A549 (cell line): ENCODE measurements around the gene SLC11A1. TPM values are rescaled to one million over a fixed set of nuclear protein-coding genes. Genes with fewer than 3 reads are reported as not detected.

Experiments
- ATAC-seq, 2 experiments: fragments of 200-7000 bp in 1 of 2; fragments of >200 bp in 1 of 2; cut with Nextera tagmentation in 1 of 2; cut with Tn5 transposase in 1 of 2; 3 replicates each; pipeline versions ENCODE4 v1.8.0 to v1.9.1; 2018 to 2020; ENCODE audit warnings: mild to moderate bottlenecking in 1 of 2, moderate library complexity in 1 of 2
- CTCF ChIA-PET: fragments of 300-600 bp; sonication (Branson Sonifier 250); formaldehyde crosslinking; extraction: SDS; loops from one replicate; lab custom pipeline; 2021; ENCODE audit warnings: antibody characterized with exemption, inconsistent platforms; lab: Yijun Ruan, JAX
- POLR2A ChIA-PET: fragments of 350-600 bp; formaldehyde crosslinking; extraction: SDS; loops from one replicate; lab custom pipeline; 2021; ENCODE audit warnings: antibody characterized with exemption, inconsistent platforms; lab: Yijun Ruan, JAX
- DNase-seq, 2 experiments: peaks; one replicate each; pipeline versions ENCODE4 v3.0.0 to v3.0.0-alpha.2; 2011 to 2016; ENCODE audit warnings: low read depth in 1 of 2, low spot score in 1 of 2
- FAIRE-seq: peaks from 2 replicates; lab custom pipeline; 2011; peaks lifted over from hg19 to GRCh38; lab: Jason Lieb, UNC
- H3K27ac ChIP-seq, 2 experiments: fragments of >200 bp; sonication (Bioruptor Twin); formaldehyde crosslinking; 3 replicates each; pipeline ENCODE4 v1.5.1; 2016 to 2017
- H3K4me1 ChIP-seq: fragments of >200 bp; sonication (Bioruptor Twin); formaldehyde crosslinking; 3 replicates; pipeline ENCODE4 v1.6.1; 2016
- H3K4me2 ChIP-seq: fragments of >200 bp; sonication (Bioruptor Twin); formaldehyde crosslinking; 3 replicates; pipeline ENCODE4 v1.6.1; 2016
- H3K4me3 ChIP-seq: fragments of >200 bp; sonication (Bioruptor Twin); formaldehyde crosslinking; 3 replicates; pipeline ENCODE4 v1.5.1; 2016
- H3K9me3 ChIP-seq: fragments of >200 bp; sonication (Bioruptor Twin); formaldehyde crosslinking; 3 replicates; pipeline ENCODE4 v1.6.1; 2016
- CEBPB ChIP-seq, 2 experiments: fragments of >200 bp in 1 of 2; sonication (Bioruptor Twin) in 1 of 2; formaldehyde crosslinking in 1 of 2; IDR thresholded peaks; 2 replicates each; pipeline ENCODE4 v1.6.1; 2012 to 2016
- CHD4 ChIP-seq: fragments of 200-600 bp; sonication (generic); IDR thresholded peaks from 2 replicates; pipeline ENCODE4 v1.6.1; 2016; ENCODE audit warnings: antibody characterized with exemption, mild to moderate bottlenecking, borderline replicate concordance
- CTCF ChIP-seq: fragments of >200 bp; sonication (Bioruptor Twin); formaldehyde crosslinking; IDR thresholded peaks from 3 replicates; pipeline ENCODE4 v1.5.1; 2016
- EHF ChIP-seq: fragments of 250-450 bp; sonication (Bioruptor Pico); IDR thresholded peaks from 2 replicates; pipeline ENCODE4 v1.5.0; 2020; ENCODE audit warnings: mild to moderate bottlenecking
- ESRRA ChIP-seq: fragments of 150-350 bp; IDR thresholded peaks from 2 replicates; pipeline ENCODE4 v1.6.1; 2014; ENCODE audit warnings: mild to moderate bottlenecking, low read length, borderline replicate concordance
- FOSL2 ChIP-seq, 2 experiments: fragments of 450-650 bp in 1 of 2; fragments of >200 bp in 1 of 2; sonication (Bioruptor Twin) in 1 of 2; formaldehyde crosslinking; IDR thresholded peaks; 2 replicates each; pipeline versions ENCODE4 v1.5.0 to v1.6.1; 2016 to 2020; ENCODE audit warnings: mild to moderate bottlenecking in 1 of 2, moderate library complexity in 1 of 2
- FOXS1 ChIP-seq: fragments of 250-450 bp; sonication (Bioruptor Pico); IDR thresholded peaks from 2 replicates; pipeline ENCODE4 v1.5.0; 2020; ENCODE audit warnings: mild to moderate bottlenecking, moderate library complexity
- HES2 ChIP-seq: fragments of >200 bp; sonication (Bioruptor Twin); formaldehyde crosslinking; IDR thresholded peaks from 2 replicates; pipeline ENCODE4 v1.6.1; 2016
- HOXB5 ChIP-seq: fragments of 250-450 bp; sonication (Bioruptor Pico); IDR thresholded peaks from 2 replicates; pipeline ENCODE4 v1.5.0; 2020; ENCODE audit warnings: mild to moderate bottlenecking, moderate library complexity
- KDM1A ChIP-seq: fragments of 200-600 bp; sonication (generic); IDR thresholded peaks from 2 replicates; pipeline ENCODE4 v1.6.1; 2016; ENCODE audit warnings: low read depth, mild to moderate bottlenecking
- PBX3 ChIP-seq: IDR thresholded peaks from 2 replicates; pipeline ENCODE4 v1.6.1; 2012
- POLR2AphosphoS2 ChIP-seq: conservative IDR thresholded peaks from 2 replicates; pipeline ENCODE4 v1.6.1; 2012; ENCODE audit warnings: low read length, improper control_type of control experiment, inconsistent platforms
- RARB ChIP-seq: fragments of 250-450 bp; sonication (Bioruptor Pico); IDR thresholded peaks from 2 replicates; pipeline ENCODE4 v1.8.0; 2021; ENCODE audit warnings: mild to moderate bottlenecking, moderate library complexity
- REST ChIP-seq: fragments of 200-600 bp; sonication (generic); IDR thresholded peaks from 2 replicates; pipeline ENCODE4 v1.6.1; 2016; ENCODE audit warnings: antibody characterized with exemption, mild to moderate bottlenecking, moderate library complexity
- RNF2 ChIP-seq: fragments of 200-600 bp; sonication (generic); IDR thresholded peaks from 2 replicates; pipeline ENCODE4 v1.6.1; 2016; ENCODE audit warnings: low read depth, mild to moderate bottlenecking, antibody characterized with exemption, moderate library complexity, borderline replicate concordance
- TFCP2L1 ChIP-seq: fragments of 250-450 bp; sonication (Bioruptor Pico); IDR thresholded peaks from 2 replicates; pipeline ENCODE4 v1.5.0; 2021; ENCODE audit warnings: mild to moderate bottlenecking
- ZSCAN20 ChIP-seq: fragments of 250-450 bp; sonication (Bioruptor Pico); IDR thresholded peaks from 2 replicates; pipeline ENCODE4 v1.8.0; 2022; ENCODE audit warnings: mild to moderate bottlenecking, moderate library complexity
- WGBS: methylation state at CpG from one replicate; pipeline ENCODE4 v1.1.6; 2017; ENCODE audit errors: missing lambda C conversion rate; 5-methylcytosine and 5-hydroxymethylcytosine counted together
- polyA plus RNA-seq, 4 experiments: library from polyadenylated mRNA; depleted of rRNA in 3 of 4; stranded (reverse); fragments of >200 nt; fragmentation: RNase III in 1 of 4; extraction: RNeasy Plus Mini Kit Qiagen cat#74134 plus additional on column Dnase treatment in 1 of 4; gene quantifications; 2 replicates in 3 of 4; 3 replicates in 1 of 4; pipeline ENCODE4 v1.2.3, GENCODE V29; 2011 to 2017

SLC11A1 gene
- polyA plus RNA-seq, 2 of the 4 experiments (the other 2 are of a cell fraction), result 0.18 to 0.52 TPM

DNA sequence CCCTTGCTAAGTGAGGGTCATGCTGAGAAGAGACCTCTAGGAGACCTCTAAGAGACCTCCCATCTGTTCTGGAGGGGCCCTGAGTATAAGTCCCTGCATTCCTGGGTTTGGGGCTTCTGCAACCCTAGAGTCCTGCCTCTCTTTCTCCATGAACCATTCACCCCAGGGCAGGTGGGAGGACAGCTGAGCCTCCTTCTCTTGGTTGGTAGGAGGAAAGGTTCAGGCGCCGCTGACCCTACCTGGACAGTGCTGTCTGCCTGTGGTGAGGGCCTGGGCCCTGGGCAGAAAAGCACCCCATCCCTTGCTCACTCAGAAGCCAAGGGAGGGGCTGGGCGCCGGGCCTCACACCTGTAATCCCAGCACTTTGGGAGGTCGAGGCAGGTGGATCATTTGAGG, 36.2 kb downstream of the SLC11A1 start:
- no peak overlapping the region for H3K4me3 ChIP-seq
- H3K9me3 ChIP-seq, result no peaks in the 10 kb centered on the region
- DNase-seq (no peak), FAIRE-seq (no peak), ATAC-seq (no peak)
- no peak overlapping the region for H3K4me2 ChIP-seq
- no peak for TF ChIP-seq HOXB5
- no peak for TF ChIP-seq REST
- no peak for TF ChIP-seq PBX3
- no peak for TF ChIP-seq KDM1A
- TF ChIP-seq POLR2AphosphoS2, result no peak
- no peak for TF ChIP-seq RARB (CRISPR knock-in tag)
- TF ChIP-seq CTCF, result no peak
- no peak for TF ChIP-seq EHF (CRISPR knock-in tag)
- peaks cover 6% of the 10 kb centered on the region for H3K4me1 ChIP-seq
- CTCF ChIA-PET, result interaction anchor here (1.2 to 2.5 kb wide), 2 partner anchors 22 to 48 kb away, joined by 3 to 7 read pairs; no protein-coding TSS in a partner anchor
- POLR2A ChIA-PET, result no interaction called here
- no peak overlapping the region for H3K27ac ChIP-seq
- WGBS, result 94% methylated on average over 3 of the region's 5 CpGs

DNA sequence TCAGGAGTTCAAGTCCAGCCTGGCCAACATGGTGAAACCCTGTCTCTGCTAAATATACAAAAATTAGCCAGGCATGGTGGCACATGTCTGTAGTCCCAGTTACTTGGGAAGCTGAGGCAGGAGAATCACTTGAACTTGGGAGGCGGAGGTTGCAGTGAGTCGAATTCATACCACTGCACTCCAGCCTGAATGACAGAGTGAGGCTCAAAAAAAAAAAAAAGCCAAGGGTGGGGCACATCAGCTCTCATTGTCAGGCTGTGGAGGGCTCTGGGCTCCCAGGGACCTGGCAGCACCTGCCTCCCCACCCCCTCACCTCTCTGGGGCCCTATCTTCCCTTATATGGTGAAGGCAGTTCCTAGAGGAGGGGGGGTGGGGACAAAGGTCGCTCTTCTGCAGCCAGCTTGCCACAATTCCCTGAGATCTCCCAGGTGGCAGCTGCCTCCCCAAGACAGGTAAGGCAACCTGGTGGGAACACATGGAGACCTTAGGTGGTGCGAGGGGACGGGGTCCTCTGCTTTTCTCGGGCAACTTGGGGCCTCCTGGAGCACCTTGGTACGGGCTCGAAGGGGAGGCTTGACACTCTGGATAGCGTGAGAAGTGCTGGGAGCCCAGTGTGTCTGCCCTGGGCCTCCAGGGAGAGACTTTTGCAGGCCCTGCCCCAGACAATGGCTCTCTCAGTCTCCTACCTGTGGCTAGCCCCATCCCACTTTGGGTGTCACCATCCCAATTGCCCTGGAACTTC, 36.8 kb downstream of the SLC11A1 start, which contains the start of gene VIL1:
Gene VIL1, plus strand, starts transcription at position 407 of the 742 bp plus-strand sequence. CDS start 4,656 bp downstream, outside the sequence.
- 87% methylated on average over 8 of the region's 9 CpGs for WGBS
- peak within 1 kb of the TSS in 1 of 2 experiments; percentile 26; a peak in 1 of 6 replicates for H3K27ac ChIP-seq
- no peaks in the 10 kb centered on the region for H3K9me3 ChIP-seq
- no peak for TF ChIP-seq TFCP2L1 (CRISPR knock-in tag)
- no peak for TF ChIP-seq CHD4
- TF ChIP-seq ZSCAN20 (CRISPR knock-in tag), result no peak
- no peak for TF ChIP-seq HOXB5
- no peak for TF ChIP-seq EHF (CRISPR knock-in tag)
- TF ChIP-seq ESRRA, result no peak
- TF ChIP-seq CEBPB (IDR thresholded peaks at IDR 0.05), result no peak
- TF ChIP-seq, all 56 proteins: peak for 0
- FAIRE-seq (no peak), ATAC-seq (peak; percentile 19 to 42; a peak in 4 of 6 replicates), DNase-seq (no peak)
- ChIA-PET POLR2A (no interaction called here), CTCF (interaction anchor here (1.2 to 2.5 kb wide), 2 partner anchors 23 to 47 kb away, joined by 3 to 7 read pairs; no protein-coding TSS in a partner anchor)
- Histone ChIP-seq H3K4me3 (no peak within 1 kb of the TSS), H3K4me1 (peaks cover 6% of the 10 kb centered on the region), H3K4me2 (peak within 1 kb of the TSS; percentile 27; the same call in 1 of the 3 replicates)

- no peaks in the 10 kb centered on the region for H3K9me3 ChIP-seq
- ATAC-seq, result no peak
- FAIRE-seq, result no peak
- no peak for DNase-seq
- no peak overlapping the region for H3K4me2 ChIP-seq
- 97% methylated on average over 5 of the region's 7 CpGs for WGBS
- ChIA-PET CTCF (no interaction called here), POLR2A (no interaction called here)
- H3K4me1 ChIP-seq, result peaks cover 6% of the 10 kb centered on the region
- H3K27ac ChIP-seq, result no peak overlapping the region
- no peak overlapping the region for H3K4me3 ChIP-seq
- TF ChIP-seq RNF2 (no peak), POLR2AphosphoS2 (no peak), FOSL2 (IDR thresholded peaks at IDR 0.05) (no peak), FOSL2 (CRISPR knock-in tag; IDR thresholded peaks at IDR 0.05) (no peak), FOXS1 (CRISPR knock-in tag) (no peak), HES2 (no peak), KDM1A (no peak)
- TF ChIP-seq, all 56 proteins: peak for 0
These were observed 37.6 kb downstream of the SLC11A1 start for GRCh38 chr2:218419630-218420216.
